IMR-90 (cell line): Measurements from ENCODE around the gene RABL2A. TPM values are rescaled to one million over a fixed set of nuclear protein-coding genes. Genes with fewer than 3 reads are reported as not detected.
"Not testable (repeated sequence)": the region's sequence is repeated elsewhere in the genome, so short reads cannot be mapped to it uniquely, and the experiment has no call there.

Experiments used
- ATAC-seq: fragments of 200-7000 bp; cut with Tn5 transposase; 2 replicates; pipeline ENCODE4 v1.9.1; 2020; ENCODE audit warnings: low read depth, mild to moderate bottlenecking, moderate library complexity
- BruUV-seq: library from RNA; stranded (reverse); fragments of 400-500 nt; replicated peaks from 2 replicates; lab custom pipeline; 2021; lab: Mats Ljungman, UMichigan
- CTCF ChIA-PET: fragments of 300-600 bp; formaldehyde crosslinking; extraction: SDS; loops from one replicate; lab custom pipeline; 2021; ENCODE audit warnings: antibody characterized with exemption; lab: Yijun Ruan, JAX
- POLR2A ChIA-PET: fragments of 300-600 bp; sonication (Branson Sonifier 250); formaldehyde crosslinking; loops from one replicate; lab custom pipeline; 2022; ENCODE audit warnings: antibody characterized with exemption; ENCODE audit not compliant: unreplicated experiment; lab: Charles Lee
- DNase-seq: peaks from one replicate; pipeline ENCODE4 v3.0.0; 2013
- H2AFZ ChIP-seq: replicated peaks from 2 replicates; pipeline ENCODE3; 2013; ENCODE audit warnings: low read length, mild to moderate bottlenecking; ENCODE audit not compliant: poor library complexity
- H2AK5ac ChIP-seq: 2 replicates; pipeline ENCODE4 v1.6.1; 2013; ENCODE audit warnings: low read depth, low read length, inconsistent platforms
- H2AK9ac ChIP-seq: replicated peaks from 2 replicates; pipeline ENCODE3; 2013; ENCODE audit warnings: mild to moderate bottlenecking, low read depth, low read length, moderate library complexity; ENCODE audit not compliant: poor library complexity
- H2BK120ac ChIP-seq: 2 replicates; pipeline ENCODE4 v1.6.1; 2013; ENCODE audit warnings: low read depth, low read length, inconsistent platforms
- H2BK15ac ChIP-seq: 3 replicates; pipeline ENCODE4 v1.6.1; 2013; ENCODE audit warnings: low read depth, low read length, inconsistent platforms
- H2BK20ac ChIP-seq: 2 replicates; pipeline ENCODE4 v1.6.1; 2013; ENCODE audit warnings: low read depth, mild to moderate bottlenecking, inconsistent platforms, low read length, moderate library complexity
- H2BK5ac ChIP-seq: 2 replicates; pipeline ENCODE4 v1.6.1; 2013; ENCODE audit warnings: mild to moderate bottlenecking, low read depth, low read length, inconsistent platforms; ENCODE audit not compliant: poor library complexity, severe bottlenecking
- H3K14ac ChIP-seq: replicated peaks from 2 replicates; pipeline ENCODE4 v1.6.1; 2013; ENCODE audit warnings: low read depth, low read length, inconsistent platforms
- H3K18ac ChIP-seq: 2 replicates; pipeline ENCODE4 v1.6.1; 2013; ENCODE audit warnings: low read depth, low read length, control low read depth
- H3K23ac ChIP-seq: 2 replicates; pipeline ENCODE4 v1.6.1; 2013; ENCODE audit warnings: low read depth, low read length, inconsistent platforms
- H3K27ac ChIP-seq: 2 replicates; pipeline ENCODE4 v1.5.1; 2013; ENCODE audit warnings: mild to moderate bottlenecking, control low read depth, low read length; ENCODE audit not compliant: insufficient read depth
- H3K27me3 ChIP-seq: 2 replicates; pipeline ENCODE4 v1.6.1; 2013; ENCODE audit warnings: low read length; ENCODE audit not compliant: control insufficient read depth, insufficient read depth
- H3K36me3 ChIP-seq: 2 replicates; pipeline ENCODE4 v1.6.1; 2013; ENCODE audit warnings: low read length, mixed read lengths; ENCODE audit not compliant: control insufficient read depth, insufficient read depth
- H3K4ac ChIP-seq: 2 replicates; pipeline ENCODE4 v1.6.1; 2013; ENCODE audit warnings: low read depth, low read length, inconsistent platforms
- H3K4me1 ChIP-seq: 2 replicates; pipeline ENCODE4 v1.6.1; 2013; ENCODE audit warnings: low read length, mixed read lengths; ENCODE audit not compliant: control insufficient read depth, insufficient read depth
- H3K4me2 ChIP-seq: 2 replicates; pipeline ENCODE4 v1.6.1; 2013; ENCODE audit warnings: low read depth, mild to moderate bottlenecking, control low read depth, low read length, moderate library complexity
- H3K4me3 ChIP-seq: 2 replicates; pipeline ENCODE4 v1.5.1; 2013; ENCODE audit warnings: low read depth, mild to moderate bottlenecking, control low read depth, low read length, moderate library complexity; ENCODE audit not compliant: insufficient read depth
- H3K56ac ChIP-seq: 2 replicates; pipeline ENCODE4 v1.6.1; 2013; ENCODE audit warnings: low read length, inconsistent platforms; ENCODE audit not compliant: insufficient read depth; ENCODE audit errors: extremely low read depth
- H3K79me1 ChIP-seq, 2 experiments: 2 replicates each; pipeline ENCODE4 v1.6.1; 2013; ENCODE audit warnings: low read length in 2 of 2, inconsistent platforms in 1 of 2, low read depth in 1 of 2
- H3K9ac ChIP-seq: 2 replicates; pipeline ENCODE4 v1.6.1; 2013; ENCODE audit warnings: low read depth, low read length, control low read depth
- H3K9me1 ChIP-seq: 2 replicates; pipeline ENCODE4 v1.6.1; 2013; ENCODE audit warnings: low read length, inconsistent platforms; ENCODE audit not compliant: insufficient read depth
- H3K9me3 ChIP-seq: 2 replicates; pipeline ENCODE4 v1.6.1; 2013; ENCODE audit warnings: low read length; ENCODE audit not compliant: control insufficient read depth, insufficient read depth
- H4K20me1 ChIP-seq: 2 replicates; pipeline ENCODE4 v1.6.1; 2013; ENCODE audit warnings: low read length, inconsistent platforms; ENCODE audit not compliant: insufficient read depth
- H4K5ac ChIP-seq: 2 replicates; pipeline ENCODE4 v1.6.1; 2013; ENCODE audit warnings: mild to moderate bottlenecking, low read depth, low read length, control low read depth
- H4K8ac ChIP-seq, 2 experiments: 2 replicates each; pipeline ENCODE4 v1.6.1; 2013; ENCODE audit warnings: low read depth in 2 of 2, low read length in 2 of 2, control low read depth in 1 of 2, inconsistent platforms in 1 of 2
- H4K91ac ChIP-seq: 2 replicates; pipeline ENCODE4 v1.6.1; 2013; ENCODE audit warnings: low read depth, low read length, inconsistent platforms; ENCODE audit not compliant: insufficient read depth
- WGBS, 2 experiments: methylation state at CpG; one replicate each; pipeline versions ENCODE4 v1.1.5 to v1.1.7; 2013; ENCODE audit warnings: missing lambda C conversion rate in 2 of 2; ENCODE audit not compliant: insufficient read length in 1 of 2; ENCODE audit errors: extremely low coverage in 2 of 2; 5-methylcytosine and 5-hydroxymethylcytosine counted together
- dilution Hi-C: fragments of 300-500 bp; cut with HindIII; formaldehyde crosslinking; loops from one replicate; pipeline ENCODE4 v1.14.3; 2018; ENCODE audit warnings: low sequenced_read_pairs; ENCODE audit not compliant: unreplicated experiment
- in situ Hi-C: fragments of 300-500 bp; cut with MboI; formaldehyde crosslinking; loops from 3 replicates; pipeline ENCODE4 v1.14.3; 2019; ENCODE audit warnings: low sequenced_read_pairs, inconsistent platforms, mixed read lengths
- intact Hi-C: fragments of 100-400 bp; cut with micrococcal nuclease; formaldehyde crosslinking; loops from 2 replicates; pipeline ENCODE4 v1.10.0; 2022
- polyA plus RNA-seq, 3 experiments: library from polyadenylated mRNA; depleted of rRNA; stranded (reverse); fragments of >200 nt; gene quantifications; 2 replicates each; pipeline ENCODE4 v1.2.3, GENCODE V29; 2012; ENCODE audit warnings: low replicate concordance in 1 of 3
- total RNA-seq: library from RNA; depleted of rRNA; stranded (reverse); fragments of >200 nt; gene quantifications from 2 replicates; pipeline ENCODE4 v1.2.3, GENCODE V29; 2012

RABL2A gene
- total and polyA plus RNA-seq, 2 of the 4 experiments (the other 2 are of a cell fraction): 3.9 to 11.0 TPM

- CTCF ChIA-PET, H2BK120ac ChIP-seq, H3K9ac ChIP-seq, H3K27me3 ChIP-seq, H3K27ac ChIP-seq, H3K79me1 ChIP-seq, H3K4me1 ChIP-seq, DNase-seq, intact Hi-C loops, H2BK20ac ChIP-seq, H3K23ac ChIP-seq, H3K4ac ChIP-seq, H3K4me3 ChIP-seq, BruUV-seq, ATAC-seq, H2AFZ ChIP-seq, in situ Hi-C loops, H2BK5ac ChIP-seq, H3K18ac ChIP-seq, H3K14ac ChIP-seq, POLR2A ChIA-PET, H3K56ac ChIP-seq, H4K20me1 ChIP-seq, H4K91ac ChIP-seq, H3K9me3 ChIP-seq, H2AK9ac ChIP-seq, H4K8ac ChIP-seq, dilution Hi-C loops, H3K4me2 ChIP-seq, H2AK5ac ChIP-seq, H3K36me3 ChIP-seq, H3K9me1 ChIP-seq, H2BK15ac ChIP-seq, H4K5ac ChIP-seq: not testable (repeated sequence)
- WGBS, 2 experiments: no CpG with 5 or more reads among the region's 4 CpGs
Observed at GRCh38 chr2:113632849-113633345, 5.8 kb downstream of the RABL2A start.

- H2BK20ac ChIP-seq, H3K14ac ChIP-seq, H2BK120ac ChIP-seq, H2AK9ac ChIP-seq, dilution Hi-C loops, POLR2A ChIA-PET, CTCF ChIA-PET, intact Hi-C loops, H4K8ac ChIP-seq, H4K5ac ChIP-seq, H3K27me3 ChIP-seq, H3K4me1 ChIP-seq, H4K20me1 ChIP-seq, H2AFZ ChIP-seq, H3K18ac ChIP-seq, H3K9me3 ChIP-seq, H3K23ac ChIP-seq, H3K79me1 ChIP-seq, H3K9me1 ChIP-seq, H3K4me3 ChIP-seq, H3K56ac ChIP-seq, H3K4ac ChIP-seq, in situ Hi-C loops, H3K9ac ChIP-seq, H4K91ac ChIP-seq, H3K4me2 ChIP-seq, H2AK5ac ChIP-seq, H3K36me3 ChIP-seq, H2BK5ac ChIP-seq, BruUV-seq, DNase-seq, H3K27ac ChIP-seq, H2BK15ac ChIP-seq, ATAC-seq: not testable (repeated sequence)
- 60% methylated on average over 1 of the region's 12 CpGs; no CpG with 5 or more reads in 1 of the 2 experiments for WGBS, 2 experiments
Observed at GRCh38 chr2:113635358-113635757, 8.3 kb downstream of the RABL2A start.
